ENCODE results near the gene PCNX4. TPM values are rescaled to one million over a fixed set of nuclear protein-coding genes. Genes with fewer than 3 reads are reported as not detected.

Gene PCNX4
- total RNA-seq, 1 experiment from 2014 or later, result 35.5 TPM

DNA sequence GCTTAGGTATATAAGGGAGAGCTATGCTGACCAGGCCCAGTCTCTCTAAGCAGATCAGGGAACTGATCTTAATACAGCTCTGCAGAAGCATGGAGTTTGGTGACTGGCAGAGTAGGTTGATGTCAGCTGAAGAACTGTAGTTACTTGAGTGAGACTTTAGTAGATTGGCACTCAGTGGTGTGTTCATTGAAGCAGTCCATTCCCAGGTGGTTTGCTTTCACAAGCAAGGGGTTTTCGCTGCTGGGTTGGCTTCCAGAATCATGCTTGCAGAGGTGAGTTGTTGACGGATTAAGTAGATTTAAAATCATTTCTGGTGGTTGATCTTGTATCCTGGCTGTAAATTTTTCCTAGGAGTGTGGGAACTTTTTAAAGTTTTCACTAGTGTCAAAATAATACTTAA, 80.0 kb downstream of the PCNX4 start:
- Histone ChIP-seq H3K4me3 (ENCODE audit: insufficient read depth, low read depth, low read length) (no peak overlapping the region), H3K27me3 (ENCODE audit: control insufficient read depth, insufficient read depth, low read length) (no peaks in the 10 kb centered on the region), H3K36me3 (replicated peaks; ENCODE audit: control insufficient read depth, insufficient read depth, low read length) (no peaks in the 10 kb centered on the region)
- DNase-seq, result no peak

DNA sequence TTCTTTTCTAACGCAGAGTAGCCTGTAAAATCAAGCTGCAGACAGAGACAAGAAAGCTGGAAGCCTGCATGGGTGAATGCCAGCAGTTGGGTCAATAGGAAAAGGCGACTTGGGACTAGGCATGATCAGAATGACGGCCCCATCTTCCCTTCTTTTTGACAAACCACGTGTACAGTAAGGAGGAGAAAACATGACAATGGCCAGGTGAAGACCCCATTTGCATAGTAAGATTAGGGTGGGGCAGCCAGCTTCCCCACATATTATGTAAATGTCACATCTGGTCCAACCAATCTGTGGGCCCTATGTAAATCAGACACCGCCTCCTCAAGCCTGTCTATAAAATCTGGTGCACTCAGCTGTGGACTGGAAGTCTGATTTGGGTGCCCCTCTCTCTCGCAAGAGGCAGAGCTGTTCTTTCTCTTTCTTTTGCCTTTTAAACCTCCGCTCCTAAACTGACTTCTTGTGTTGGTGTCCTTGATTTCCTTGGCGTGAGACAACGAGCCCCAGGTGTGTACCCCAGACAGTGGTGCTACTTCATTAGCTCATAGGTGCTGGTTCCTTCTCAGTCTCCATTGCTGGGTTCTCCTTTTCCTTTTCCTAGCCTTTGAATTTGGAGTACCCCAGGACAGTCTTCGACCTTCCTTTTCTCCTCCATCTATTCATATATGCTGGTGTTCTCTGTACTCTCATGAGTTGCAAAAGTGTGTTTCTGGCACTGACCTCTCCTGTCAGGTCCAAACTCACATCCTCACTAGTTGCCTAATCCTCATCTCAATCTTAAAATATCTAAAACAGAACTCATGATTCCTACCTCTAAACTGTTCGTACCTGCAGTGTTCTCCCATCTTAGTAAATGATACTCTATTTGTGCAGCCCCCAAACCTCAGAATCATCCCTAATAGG, 82.9 kb downstream of the PCNX4 start:
- no peaks in the 10 kb centered on the region for H3K27me3 ChIP-seq (ENCODE audit: control insufficient read depth, insufficient read depth, low read length)
- no peaks in the 10 kb centered on the region for H3K36me3 ChIP-seq (replicated peaks; ENCODE audit: control insufficient read depth, insufficient read depth, low read length)
- no peak overlapping the region for H3K4me3 ChIP-seq (ENCODE audit: insufficient read depth, low read depth, low read length)
- DNase-seq, result no peak

DNA sequence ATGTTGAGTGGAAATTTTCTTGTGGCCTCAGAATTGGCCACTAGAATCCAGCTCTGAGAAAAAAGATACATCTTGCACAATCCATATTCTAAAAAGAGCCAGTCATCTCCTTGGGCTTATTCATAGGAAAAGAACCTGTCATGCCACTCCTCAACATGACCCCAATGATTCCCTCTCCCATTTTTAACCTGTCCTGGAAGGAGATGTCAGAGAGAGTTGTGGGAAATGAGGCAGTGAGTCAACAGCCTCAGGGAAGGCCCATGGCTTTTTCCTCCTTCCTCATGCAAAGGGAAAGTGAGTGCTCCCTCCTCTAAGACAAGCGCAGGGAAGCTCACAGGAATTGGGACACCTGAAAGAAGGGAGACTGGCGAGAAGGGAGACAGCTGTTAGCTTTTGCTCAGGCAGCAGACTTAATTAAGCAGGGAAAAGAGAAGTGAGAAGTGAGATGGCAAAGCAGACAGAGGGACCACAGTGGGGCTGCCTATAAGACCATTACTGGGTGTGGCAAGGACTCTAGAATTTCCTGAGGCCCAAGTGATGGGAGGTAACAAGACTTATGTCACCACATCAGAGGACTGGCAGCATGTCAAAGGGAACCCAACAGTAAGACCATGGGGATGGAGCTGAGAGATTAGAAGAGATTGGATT, 83.7 kb downstream of the PCNX4 start:
- Histone ChIP-seq H3K36me3 (replicated peaks; ENCODE audit: control insufficient read depth, insufficient read depth, low read length) (no peaks in the 10 kb centered on the region), H3K4me3 (ENCODE audit: insufficient read depth, low read depth, low read length) (no peak overlapping the region), H3K27me3 (ENCODE audit: control insufficient read depth, insufficient read depth, low read length) (no peaks in the 10 kb centered on the region)
- no peak for DNase-seq

- Histone ChIP-seq H3K27me3 (ENCODE audit: control insufficient read depth, insufficient read depth, low read length) (no peaks in the 10 kb centered on the region), H3K4me3 (ENCODE audit: insufficient read depth, low read depth, low read length) (no peak overlapping the region), H3K36me3 (replicated peaks; ENCODE audit: control insufficient read depth, insufficient read depth, low read length) (no peaks in the 10 kb centered on the region)
- no peak for DNase-seq
Observed at GRCh38 chr14:60178164-60178563, 86.4 kb downstream of the PCNX4 start.

DNA sequence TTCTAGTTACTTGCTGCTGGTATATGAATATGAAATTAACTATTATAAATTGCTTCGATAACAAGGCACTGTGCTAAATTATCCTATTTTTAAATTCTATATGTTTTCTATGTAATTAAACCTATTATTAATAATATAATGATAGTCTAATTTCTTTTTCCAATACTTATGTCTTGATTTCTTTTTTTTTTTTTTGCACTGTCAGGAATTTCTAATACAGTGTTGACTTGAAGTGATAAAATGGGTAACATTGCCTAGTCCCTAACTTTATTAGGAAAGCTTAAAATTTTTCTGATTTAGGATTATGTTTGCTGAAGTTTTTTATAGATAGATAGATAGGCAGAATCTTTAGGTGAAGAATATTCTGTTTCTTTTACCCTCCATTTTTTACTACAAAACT, 87.1 kb downstream of the PCNX4 start:
- Histone ChIP-seq H3K4me3 (ENCODE audit: insufficient read depth, low read depth, low read length) (no peak overlapping the region), H3K27me3 (ENCODE audit: control insufficient read depth, insufficient read depth, low read length) (no peaks in the 10 kb centered on the region), H3K36me3 (replicated peaks; ENCODE audit: control insufficient read depth, insufficient read depth, low read length) (no peaks in the 10 kb centered on the region)
- DNase-seq, result no peak

DNA sequence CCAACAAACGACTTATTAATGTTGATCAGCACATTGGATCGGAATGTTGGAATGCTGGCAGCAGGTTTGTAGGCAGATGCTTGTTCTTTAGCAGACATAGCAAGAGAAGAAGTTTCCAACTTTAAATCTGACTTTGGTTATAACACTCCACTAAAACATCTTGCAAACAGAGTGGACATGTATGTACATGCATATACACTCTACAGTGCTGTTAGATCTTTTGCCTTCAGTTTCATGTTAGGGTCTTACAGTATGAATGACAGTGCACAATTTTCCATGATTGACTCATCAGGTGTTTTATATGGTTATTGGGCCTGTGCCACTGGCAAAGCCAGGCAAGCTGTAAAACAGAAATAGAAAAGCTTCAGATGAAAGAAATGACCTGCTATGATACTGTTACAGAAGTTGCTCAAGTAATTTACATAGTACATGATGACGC, 87.7 kb downstream of the PCNX4 start:
- Histone ChIP-seq H3K27me3 (ENCODE audit: control insufficient read depth, insufficient read depth, low read length) (no peaks in the 10 kb centered on the region), H3K36me3 (replicated peaks; ENCODE audit: control insufficient read depth, insufficient read depth, low read length) (no peaks in the 10 kb centered on the region), H3K4me3 (ENCODE audit: insufficient read depth, low read depth, low read length) (no peak overlapping the region)
- DNase-seq, result no peak

- H3K27me3 ChIP-seq (ENCODE audit: control insufficient read depth, insufficient read depth, low read length), result no peaks in the 10 kb centered on the region
- H3K36me3 ChIP-seq (replicated peaks; ENCODE audit: control insufficient read depth, insufficient read depth, low read length), result no peaks in the 10 kb centered on the region
- no peak overlapping the region for H3K4me3 ChIP-seq (ENCODE audit: insufficient read depth, low read depth, low read length)
- DNase-seq, result no peak
Observed at GRCh38 chr14:60183138-60183537, 91.4 kb downstream of the PCNX4 start.

DNA sequence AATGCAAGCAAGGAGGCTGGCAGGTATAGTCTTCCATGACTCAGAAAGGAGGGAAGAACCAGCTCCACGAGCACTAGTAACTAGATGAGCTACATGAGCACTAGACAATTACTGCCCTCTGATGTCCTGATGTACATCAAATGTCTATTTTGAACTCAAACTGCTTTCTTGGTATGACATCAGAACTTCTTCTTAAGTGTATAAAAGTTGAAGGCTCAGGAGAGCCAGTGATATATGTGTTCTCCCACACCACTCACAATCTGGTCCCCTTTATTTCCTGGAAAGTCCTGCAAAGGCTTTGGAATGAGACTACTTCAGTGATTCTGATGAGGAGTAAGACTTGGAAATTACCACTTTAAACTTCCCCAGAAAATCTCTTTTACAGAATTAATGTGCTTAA, 92.0 kb downstream of the PCNX4 start:
- H3K4me3 ChIP-seq (ENCODE audit: insufficient read depth, low read depth, low read length), result no peak overlapping the region
- H3K36me3 ChIP-seq (replicated peaks; ENCODE audit: control insufficient read depth, insufficient read depth, low read length), result no peaks in the 10 kb centered on the region
- H3K27me3 ChIP-seq (ENCODE audit: control insufficient read depth, insufficient read depth, low read length), result no peaks in the 10 kb centered on the region
- DNase-seq, result no peak

GRCh38 chr14:60184146-60184904, 92.6 kb downstream of the PCNX4 start:
- H3K4me3 ChIP-seq (ENCODE audit: insufficient read depth, low read depth, low read length), result no peak overlapping the region

DNA sequence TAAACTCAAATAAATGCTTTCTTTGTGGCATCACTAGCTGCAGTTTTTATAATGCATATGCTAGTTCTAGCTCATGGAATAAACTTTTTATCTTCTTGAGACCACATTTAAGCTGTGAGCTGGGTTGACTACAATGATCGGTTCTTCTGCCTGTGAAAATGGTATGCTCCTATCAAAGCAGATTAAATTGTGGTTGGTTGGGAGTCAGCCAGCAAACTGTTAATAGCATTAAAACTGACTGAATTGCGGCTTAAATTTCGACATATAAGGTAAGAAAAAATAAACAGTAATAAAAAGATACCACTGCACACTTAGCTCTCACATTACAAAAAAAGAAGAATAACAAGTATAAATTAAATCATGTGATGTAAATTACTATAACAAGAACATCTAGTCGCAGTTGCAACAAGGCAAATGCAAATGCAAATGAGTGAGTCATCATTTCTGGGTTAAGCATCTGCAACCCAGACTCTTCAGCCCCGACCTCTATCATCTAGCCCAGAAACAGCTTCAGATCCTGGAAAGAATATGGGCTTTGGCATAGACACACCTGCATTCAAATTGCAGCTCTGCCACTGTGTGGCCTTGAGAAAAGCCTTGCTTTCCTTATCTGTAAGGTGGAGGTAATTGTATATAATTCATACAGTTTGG, 93.3 kb downstream of the PCNX4 start:
- H3K36me3 ChIP-seq (replicated peaks; ENCODE audit: control insufficient read depth, insufficient read depth, low read length), result no peaks in the 10 kb centered on the region
- DNase-seq, result no peak
- no peak overlapping the region for H3K4me3 ChIP-seq (ENCODE audit: insufficient read depth, low read depth, low read length)
- no peaks in the 10 kb centered on the region for H3K27me3 ChIP-seq (ENCODE audit: control insufficient read depth, insufficient read depth, low read length)

More at GRCh38 chr14:60184146-60184904, 92.6 kb downstream of the PCNX4 start:
- no peaks in the 10 kb centered on the region for H3K27me3 ChIP-seq (ENCODE audit: control insufficient read depth, insufficient read depth, low read length)
- H3K36me3 ChIP-seq (replicated peaks; ENCODE audit: control insufficient read depth, insufficient read depth, low read length), result no peaks in the 10 kb centered on the region
- no peak for DNase-seq

- Histone ChIP-seq H3K4me3 (ENCODE audit: insufficient read depth, low read depth, low read length) (no peak overlapping the region), H3K36me3 (replicated peaks; ENCODE audit: control insufficient read depth, insufficient read depth, low read length) (no peaks in the 10 kb centered on the region), H3K27me3 (ENCODE audit: control insufficient read depth, insufficient read depth, low read length) (no peaks in the 10 kb centered on the region)
- DNase-seq, result no peak
Observed at GRCh38 chr14:60188115-60188514, 96.4 kb downstream of the PCNX4 start.

GRCh38 chr14:60188696-60189095, 97.0 kb downstream of the PCNX4 start:
- Histone ChIP-seq H3K36me3 (replicated peaks; ENCODE audit: control insufficient read depth, insufficient read depth, low read length) (no peaks in the 10 kb centered on the region), H3K4me3 (ENCODE audit: insufficient read depth, low read depth, low read length) (no peak overlapping the region), H3K27me3 (ENCODE audit: control insufficient read depth, insufficient read depth, low read length) (no peaks in the 10 kb centered on the region)
- no peak for DNase-seq

DNA sequence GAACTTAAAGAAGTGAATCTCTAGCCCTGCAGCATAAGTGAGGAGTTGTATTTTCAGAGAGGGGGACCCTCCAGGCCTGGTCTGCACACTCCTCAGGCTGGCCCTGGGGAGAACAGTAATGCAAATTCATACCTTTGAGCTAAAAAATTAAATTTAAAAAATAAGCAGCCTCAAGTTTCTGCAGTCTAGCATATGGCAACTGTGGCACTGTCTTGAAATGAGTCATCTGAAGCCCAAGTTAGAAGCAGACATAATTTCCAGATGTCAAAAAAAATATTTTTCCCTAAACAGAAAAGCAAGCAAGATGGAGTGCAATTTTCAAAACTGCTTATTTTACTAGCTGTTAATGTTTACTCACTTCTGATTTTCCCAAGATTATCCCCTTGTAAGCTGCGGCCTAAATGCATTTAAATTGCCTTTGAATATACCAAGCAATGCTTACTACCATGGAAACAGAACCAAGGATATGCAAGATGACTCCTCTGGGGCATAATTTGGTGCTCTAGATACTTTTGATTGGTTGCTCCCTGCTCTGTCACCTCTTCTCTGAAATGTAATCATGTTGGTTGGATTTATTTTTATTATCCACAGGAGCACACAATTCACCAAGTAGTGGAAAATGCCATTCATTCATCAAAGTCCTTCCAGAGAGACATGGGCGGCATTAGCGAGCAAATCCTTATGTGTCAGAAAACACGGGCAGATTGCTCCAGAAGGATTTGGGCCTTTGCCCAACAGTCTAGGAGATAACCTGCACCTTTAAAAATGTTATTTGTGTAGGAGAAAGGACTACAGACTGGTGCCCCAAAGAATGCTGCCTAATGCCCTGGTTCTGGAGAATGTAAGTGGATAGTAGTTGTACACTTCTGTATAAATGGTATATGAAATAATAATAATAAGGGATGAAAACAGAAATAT, 98.5 kb downstream of the PCNX4 start:
- DNase-seq, result no peak
- no peaks in the 10 kb centered on the region for H3K36me3 ChIP-seq (replicated peaks; ENCODE audit: control insufficient read depth, insufficient read depth, low read length)
- no peak overlapping the region for H3K4me3 ChIP-seq (ENCODE audit: insufficient read depth, low read depth, low read length)
- H3K27me3 ChIP-seq (ENCODE audit: control insufficient read depth, insufficient read depth, low read length), result no peaks in the 10 kb centered on the region

Data from H7 (cell line).